CD8-positive, alpha-beta memory T cell (primary cell): ENCODE data around the gene KCNC4. TPM values are rescaled to one million over a fixed set of nuclear protein-coding genes. Genes with fewer than 3 reads are reported as not detected.

Experiments used
- CTCF ChIA-PET: fragments of 350-600 bp; sonication (Branson Sonifier 250); formaldehyde crosslinking; loops from one replicate; lab custom pipeline; 2021; ENCODE audit warnings: antibody characterized with exemption; lab: Charles Lee
- POLR2A ChIA-PET: fragments of 350-600 bp; sonication (Branson Sonifier 250); formaldehyde crosslinking; loops from one replicate; lab custom pipeline; 2021; ENCODE audit warnings: antibody characterized with exemption; lab: Charles Lee
- DNase-seq, 5 donors: peaks; one replicate each; pipeline versions ENCODE4 v3.0.0 to v3.0.0-alpha.2; 2020 to 2022; ENCODE audit warnings: mixed read lengths in 1 of 5
- H3K27ac ChIP-seq: one replicate; pipeline ENCODE4 v1.7.0; 2013; ENCODE audit warnings: low read depth, mild to moderate bottlenecking, low read length, moderate library complexity
- H3K27me3 ChIP-seq: 2 replicates; pipeline ENCODE4 v1.7.0; 2013; ENCODE audit warnings: low read length, mild to moderate bottlenecking; ENCODE audit not compliant: insufficient read depth, poor library complexity, severe bottlenecking
- H3K36me3 ChIP-seq: 2 replicates; pipeline ENCODE4 v1.7.0; 2013; ENCODE audit warnings: mild to moderate bottlenecking, low read length, moderate library complexity; ENCODE audit not compliant: insufficient read depth
- H3K4me1 ChIP-seq: 2 replicates; pipeline ENCODE4 v1.7.0; 2013; ENCODE audit warnings: mild to moderate bottlenecking, low read length, moderate library complexity; ENCODE audit not compliant: insufficient read depth
- H3K4me3 ChIP-seq: 2 replicates; pipeline ENCODE4 v1.7.0; 2013; ENCODE audit warnings: mild to moderate bottlenecking, low read length
- H3K9me3 ChIP-seq: 2 replicates; pipeline ENCODE4 v1.7.0; 2013; ENCODE audit warnings: mild to moderate bottlenecking, low read length
- H3K27ac Mint-ChIP-seq, 8 donors: one replicate each; pipeline ENCODE4 v1.8.0; 2020 to 2021; ENCODE audit warnings: mixed read lengths in 8 of 8, mild to moderate bottlenecking in 6 of 8, inconsistent platforms in 3 of 8, moderate library complexity in 3 of 8
- H3K27me3 Mint-ChIP-seq, 2 donors: one replicate each; pipeline ENCODE4 v1.8.0; 2020 to 2021; ENCODE audit warnings: mixed read lengths in 2 of 2, mild to moderate bottlenecking in 1 of 2, moderate library complexity in 1 of 2
- H3K36me3 Mint-ChIP-seq, 3 donors: one replicate each; pipeline ENCODE4 v1.8.0; 2020 to 2021; ENCODE audit warnings: mixed read lengths in 3 of 3, inconsistent platforms in 1 of 3, mild to moderate bottlenecking in 1 of 3
- H3K4me1 Mint-ChIP-seq, 3 donors: one replicate each; pipeline ENCODE4 v1.8.0; 2020 to 2021; ENCODE audit warnings: mixed read lengths in 3 of 3, inconsistent platforms in 1 of 3, mild to moderate bottlenecking in 1 of 3
- H3K4me3 Mint-ChIP-seq, 7 donors: one replicate each; pipeline ENCODE4 v1.8.0; 2020 to 2021; ENCODE audit warnings: mixed read lengths in 7 of 7, mild to moderate bottlenecking in 6 of 7, moderate library complexity in 4 of 7, inconsistent platforms in 2 of 7
- H3K9me3 Mint-ChIP-seq, 5 donors: one replicate each; pipeline ENCODE4 v1.8.0; 2020 to 2022; ENCODE audit warnings: mixed read lengths in 5 of 5, mild to moderate bottlenecking in 3 of 5, moderate library complexity in 2 of 5, inconsistent platforms in 1 of 5
- polyA plus RNA-seq: library from polyadenylated mRNA; unstranded; fragments of 300-500 nt; fragmentation: Illumina TruSeq; gene quantifications from one replicate; pipeline ENCODE4 v1.2.3, GENCODE V29; 2021
- total RNA-seq, 2 experiments: library from RNA; stranded (reverse); gene quantifications; one replicate each; pipeline ENCODE4 v1.2.3, GENCODE V29; 2021

KCNC4 gene
- total and polyA plus RNA-seq, 3 experiments from 2014 or later = 2.0 to 8.4 (median 6.4) TPM

GRCh38 chr1:110208916-110209645 is 1.0 kb upstream of the KCNC4 start:
- Histone ChIP-seq H3K27me3 (no peaks in the 10 kb centered on the region), H3K4me3 (peak overlapping the region; percentile 68), H3K4me1 (peaks cover 29% of the 10 kb centered on the region), H3K36me3 (no peaks in the 10 kb centered on the region), H3K27ac (peak overlapping the region; percentile 66), H3K9me3 (no peaks in the 10 kb centered on the region)
- POLR2A ChIA-PET = interaction anchor here (1.1 to 6.6 kb wide), 4 partner anchors 103 to 200 kb away, joined by 3 to 42 read pairs (median 9); partner anchors contain the start of gene RBM15
- H3K27me3 Mint-ChIP-seq = peaks cover 0 to 5% of the 10 kb centered on the region in 2 donors
- peaks cover 33 to 56% (median 44%) of the 10 kb centered on the region in 3 donors for H3K4me1 Mint-ChIP-seq
- DNase-seq = peak in 1 of 5 donors; percentile 11
- CTCF ChIA-PET = interaction anchor here (1.0 to 14.4 kb wide), 13 partner anchors 12 to 572 kb away, joined by 3 to 438 read pairs (median 16); partner anchors contain the start of genes LAMTOR5 and RBM15
- H3K4me3 Mint-ChIP-seq = peak overlapping the region; percentile 76 to 90 (median 87)
- peaks cover 0 to 3% (median 0%) of the 10 kb centered on the region in 3 donors for H3K36me3 Mint-ChIP-seq
- no peaks in the 10 kb centered on the region for H3K9me3 Mint-ChIP-seq
- peak overlapping the region; percentile 85 to 97 (median 95) for H3K27ac Mint-ChIP-seq

DNA sequence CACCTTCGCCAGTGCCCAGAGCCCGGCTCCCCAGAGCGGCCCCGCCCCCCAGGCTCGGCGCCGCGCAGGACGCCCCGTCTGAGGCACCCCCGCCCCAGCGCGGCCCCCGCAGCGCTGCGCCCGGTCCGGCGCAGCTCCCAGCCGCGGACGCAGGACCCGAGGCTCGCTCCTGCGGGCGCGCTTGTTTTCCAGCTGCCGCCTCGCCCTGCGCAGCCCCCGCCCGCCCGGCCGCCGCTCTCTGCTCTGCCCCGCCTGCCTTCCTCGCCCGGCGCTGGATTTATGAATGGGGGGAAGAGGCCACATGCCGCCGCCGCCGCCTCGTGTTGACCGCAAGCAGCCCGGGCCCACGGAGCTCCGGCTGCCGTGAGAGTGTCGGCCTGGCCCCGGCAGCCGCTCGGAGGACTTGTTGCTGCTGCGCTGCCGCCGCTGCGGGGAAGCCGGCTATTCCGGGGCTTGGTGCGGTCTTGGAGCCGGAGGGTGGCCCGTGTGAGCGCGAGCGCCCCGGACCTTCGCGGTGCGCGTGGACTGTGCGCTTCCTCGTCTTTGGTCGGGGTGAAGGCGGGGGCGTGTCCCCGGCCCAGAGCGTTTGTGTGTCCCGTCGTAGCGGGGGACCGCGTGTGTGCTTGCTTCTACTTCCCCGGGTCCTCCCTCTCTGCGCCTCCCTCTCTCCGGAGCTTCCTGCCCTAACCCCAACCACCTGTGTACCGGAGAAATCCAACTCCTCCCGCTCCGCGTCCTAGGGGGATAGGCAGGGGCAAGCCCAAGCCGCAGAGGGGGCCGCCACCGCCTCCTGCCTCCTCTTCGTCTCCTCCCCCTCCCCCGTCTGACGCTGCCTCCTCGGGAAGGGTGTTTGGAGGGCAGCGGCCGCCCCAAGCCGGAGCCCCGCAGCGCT is 736 bp downstream of the KCNC4 start:
- no peaks in the 10 kb centered on the region for H3K27me3 ChIP-seq
- no peaks in the 10 kb centered on the region for H3K9me3 ChIP-seq
- H3K4me1 Mint-ChIP-seq = peaks cover 34 to 67% (median 54%) of the 10 kb centered on the region in 3 donors
- DNase-seq = peak; percentile 39 to 76 (median 58)
- peak overlapping the region; percentile 64 for H3K4me3 ChIP-seq
- CTCF ChIA-PET = interaction anchor here (1.0 to 14.4 kb wide), 7 partner anchors 8 to 251 kb away, joined by 3 to 438 read pairs (median 11); partner anchors contain the start of gene RBM15
- POLR2A ChIA-PET = interaction anchor here (6.6 kb wide), 1 partner anchor 128 kb away, joined by 42 read pairs; the partner anchor contains the start of gene RBM15
- no peaks in the 10 kb centered on the region for H3K36me3 ChIP-seq
- peak overlapping the region; percentile 62 for H3K27ac ChIP-seq
- peaks cover 29% of the 10 kb centered on the region for H3K4me1 ChIP-seq
- peaks cover 0 to 3% (median 0%) of the 10 kb centered on the region in 3 donors for H3K36me3 Mint-ChIP-seq
- no peaks in the 10 kb centered on the region for H3K9me3 Mint-ChIP-seq
- H3K27ac Mint-ChIP-seq = peak overlapping the region; percentile 76 to 98 (median 90)
- H3K4me3 Mint-ChIP-seq = peak overlapping the region; percentile 82 to 94 (median 88)
- H3K27me3 Mint-ChIP-seq = peaks cover 0 to 5% of the 10 kb centered on the region in 2 donors

DNA sequence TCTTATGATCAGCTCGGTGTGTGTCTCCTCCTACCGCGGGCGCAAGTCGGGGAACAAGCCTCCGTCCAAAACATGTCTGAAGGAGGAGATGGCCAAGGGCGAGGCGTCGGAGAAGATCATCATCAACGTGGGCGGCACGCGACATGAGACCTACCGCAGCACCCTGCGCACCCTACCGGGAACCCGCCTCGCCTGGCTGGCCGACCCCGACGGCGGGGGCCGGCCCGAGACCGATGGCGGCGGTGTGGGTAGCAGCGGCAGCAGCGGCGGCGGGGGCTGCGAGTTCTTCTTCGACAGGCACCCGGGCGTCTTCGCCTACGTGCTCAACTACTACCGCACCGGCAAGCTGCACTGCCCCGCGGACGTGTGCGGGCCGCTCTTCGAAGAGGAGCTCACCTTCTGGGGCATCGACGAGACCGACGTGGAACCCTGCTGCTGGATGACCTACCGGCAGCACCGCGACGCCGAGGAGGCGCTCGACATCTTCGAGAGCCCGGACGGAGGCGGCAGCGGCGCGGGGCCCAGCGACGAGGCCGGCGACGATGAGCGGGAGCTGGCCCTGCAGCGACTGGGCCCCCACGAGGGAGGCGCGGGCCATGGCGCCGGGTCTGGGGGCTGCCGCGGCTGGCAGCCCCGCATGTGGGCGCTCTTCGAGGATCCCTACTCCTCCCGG is 1.5 kb downstream of the KCNC4 start:
- peak in 1 of 5 donors; percentile 8 for DNase-seq
- ChIA-PET POLR2A (interaction anchor here (6.6 kb wide), 1 partner anchor 128 kb away, joined by 42 read pairs; the partner anchor contains the start of gene RBM15), CTCF (interaction anchor here (0.9 to 14.4 kb wide), 8 partner anchors 9 to 250 kb away, joined by 3 to 438 read pairs (median 10); partner anchors contain the start of gene RBM15)
- no peaks in the 10 kb centered on the region for H3K9me3 Mint-ChIP-seq
- Histone ChIP-seq H3K4me3 (peak overlapping the region; percentile 64), H3K27me3 (no peaks in the 10 kb centered on the region), H3K4me1 (peaks cover 29% of the 10 kb centered on the region), H3K36me3 (no peaks in the 10 kb centered on the region), H3K27ac (no peak overlapping the region), H3K9me3 (no peaks in the 10 kb centered on the region)
- peaks cover 0 to 5% of the 10 kb centered on the region in 2 donors for H3K27me3 Mint-ChIP-seq
- H3K4me3 Mint-ChIP-seq = peak overlapping the region; percentile 82 to 94 (median 88)
- H3K36me3 Mint-ChIP-seq = peaks cover 0 to 3% (median 0%) of the 10 kb centered on the region in 3 donors
- peaks cover 34 to 73% (median 54%) of the 10 kb centered on the region in 3 donors for H3K4me1 Mint-ChIP-seq
- H3K27ac Mint-ChIP-seq = peak overlapping the region in 7 of 8 donors; percentile 76 to 98 (median 91)

GRCh38 chr1:110212169-110213142 is 2.3 kb downstream of the KCNC4 start:
- Histone ChIP-seq H3K27ac (no peak overlapping the region), H3K36me3 (no peaks in the 10 kb centered on the region), H3K4me3 (no peak overlapping the region), H3K27me3 (no peaks in the 10 kb centered on the region), H3K9me3 (no peaks in the 10 kb centered on the region), H3K4me1 (peaks cover 25% of the 10 kb centered on the region)
- Mint-ChIP-seq H3K36me3 (peaks cover 0 to 3% (median 0%) of the 10 kb centered on the region in 3 donors), H3K27me3 (peaks cover 0 to 4% of the 10 kb centered on the region in 2 donors), H3K9me3 (no peaks in the 10 kb centered on the region), H3K27ac (peak overlapping the region in 7 of 8 donors; percentile 50 to 97 (median 77)), H3K4me1 (peaks cover 31 to 68% (median 48%) of the 10 kb centered on the region in 3 donors), H3K4me3 (peak overlapping the region; percentile 71 to 90 (median 79))
- ChIA-PET POLR2A (interaction anchor here (0.6 to 6.6 kb wide), 3 partner anchors 127 to 1113 kb away, joined by 3 to 42 read pairs (median 3); partner anchors contain the start of gene RBM15), CTCF (interaction anchor here (0.6 to 14.4 kb wide), 9 partner anchors 9 to 1207 kb away, joined by 3 to 438 read pairs (median 8); partner anchors contain the start of gene RBM15)
- DNase-seq = peak in 1 of 5 donors; percentile 35

DNA sequence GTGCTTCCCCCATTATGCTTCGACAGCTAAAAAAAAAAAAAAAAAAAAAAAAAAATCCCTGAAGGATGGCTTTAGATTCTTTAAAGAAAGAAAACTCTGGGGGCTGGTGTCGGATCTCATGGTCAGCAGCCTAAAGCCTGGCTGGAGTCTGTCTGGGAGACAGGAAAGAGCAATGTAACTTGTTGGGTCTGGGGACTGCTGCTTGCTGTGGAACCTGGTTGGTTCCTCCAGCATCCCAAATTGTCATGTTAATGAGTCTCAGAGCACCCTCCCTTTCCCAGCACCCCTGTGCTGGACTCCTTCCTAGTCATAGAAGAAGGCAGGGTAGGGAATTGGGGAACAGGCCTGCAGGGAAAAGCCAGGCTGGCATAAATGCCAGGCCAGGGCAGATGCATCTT is 3.0 kb downstream of the KCNC4 start:
- no peaks in the 10 kb centered on the region for H3K9me3 Mint-ChIP-seq
- no peak for DNase-seq
- ChIA-PET POLR2A (interaction anchor here (0.6 to 6.6 kb wide), 3 partner anchors 126 to 1113 kb away, joined by 3 to 42 read pairs (median 3); partner anchors contain the start of gene RBM15), CTCF (interaction anchor here (0.6 to 14.4 kb wide), 5 partner anchors 10 to 1207 kb away, joined by 3 to 438 read pairs (median 8); no protein-coding TSS in a partner anchor)
- peaks cover 0 to 3% (median 0%) of the 10 kb centered on the region in 3 donors for H3K36me3 Mint-ChIP-seq
- peaks cover 0 to 3% of the 10 kb centered on the region in 2 donors for H3K27me3 Mint-ChIP-seq
- Histone ChIP-seq H3K27ac (no peak overlapping the region), H3K27me3 (no peaks in the 10 kb centered on the region), H3K36me3 (no peaks in the 10 kb centered on the region), H3K9me3 (no peaks in the 10 kb centered on the region), H3K4me1 (peaks cover 22% of the 10 kb centered on the region), H3K4me3 (no peak overlapping the region)
- H3K4me3 Mint-ChIP-seq = peak overlapping the region in 6 of 7 donors; percentile 43 to 89 (median 68)
- peak overlapping the region in 5 of 8 donors; percentile 6 to 83 (median 61) for H3K27ac Mint-ChIP-seq
- peaks cover 28 to 61% (median 41%) of the 10 kb centered on the region in 3 donors for H3K4me1 Mint-ChIP-seq
